Prostate gland (tissue), 2 donors: ENCODE results near the gene WAC.

Experiments used
- CTCF ChIP-seq, 4 experiments: fragments of 200-600 bp in 2 of 4; fragments of 450-650 bp in 2 of 4; sonication (generic) in 2 of 4; IDR thresholded peaks; 1 replicate in 3 of 4; 2 replicates in 1 of 4; pipeline ENCODE4 v1.5.1; 2016 to 2019; ENCODE audit warnings: antibody characterized with exemption in 4 of 4, mild to moderate bottlenecking in 2 of 4, moderate library complexity in 2 of 4
- POLR2A ChIP-seq: fragments of 450-650 bp; IDR thresholded peaks from one replicate; pipeline ENCODE4 v1.6.1; 2016; ENCODE audit warnings: antibody characterized with exemption, mild to moderate bottlenecking
- POLR2AphosphoS5 ChIP-seq: sonication (generic); formaldehyde crosslinking; IDR thresholded peaks from one replicate; pipeline ENCODE4 v1.6.1; 2017; ENCODE audit warnings: antibody characterized with exemption

DNA sequence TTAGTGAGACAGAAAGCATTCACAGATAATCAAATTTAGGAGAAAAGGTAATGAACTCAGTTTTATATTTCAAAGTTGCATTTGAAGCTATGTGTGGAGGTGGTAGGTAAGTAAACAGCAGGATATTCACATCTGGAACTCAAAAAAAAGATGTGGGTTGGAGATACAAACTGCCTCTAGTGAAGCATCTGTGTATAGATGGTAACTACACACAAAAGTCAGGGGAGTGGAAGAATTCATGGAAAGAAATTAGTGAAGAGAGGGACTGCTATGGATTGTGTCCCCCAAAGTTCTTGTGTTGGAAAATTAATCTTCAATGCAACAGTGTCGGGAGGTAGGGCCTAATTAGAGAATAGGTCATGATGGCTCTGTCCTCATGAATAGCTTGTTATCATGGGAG lies 18.3 kb upstream of the WAC start:
- TF ChIP-seq CTCF (IDR thresholded peaks at IDR 0.05): no peak
- TF ChIP-seq POLR2A: no peak
- no peak for TF ChIP-seq POLR2AphosphoS5
